Measurements from ENCODE around the gene NOVA2. TPM values are rescaled to one million over a fixed set of nuclear protein-coding genes. Genes with fewer than 3 reads are reported as not detected.

NOVA2 gene
- total RNA-seq, 1 experiment from 2014 or later, result not detected

DNA sequence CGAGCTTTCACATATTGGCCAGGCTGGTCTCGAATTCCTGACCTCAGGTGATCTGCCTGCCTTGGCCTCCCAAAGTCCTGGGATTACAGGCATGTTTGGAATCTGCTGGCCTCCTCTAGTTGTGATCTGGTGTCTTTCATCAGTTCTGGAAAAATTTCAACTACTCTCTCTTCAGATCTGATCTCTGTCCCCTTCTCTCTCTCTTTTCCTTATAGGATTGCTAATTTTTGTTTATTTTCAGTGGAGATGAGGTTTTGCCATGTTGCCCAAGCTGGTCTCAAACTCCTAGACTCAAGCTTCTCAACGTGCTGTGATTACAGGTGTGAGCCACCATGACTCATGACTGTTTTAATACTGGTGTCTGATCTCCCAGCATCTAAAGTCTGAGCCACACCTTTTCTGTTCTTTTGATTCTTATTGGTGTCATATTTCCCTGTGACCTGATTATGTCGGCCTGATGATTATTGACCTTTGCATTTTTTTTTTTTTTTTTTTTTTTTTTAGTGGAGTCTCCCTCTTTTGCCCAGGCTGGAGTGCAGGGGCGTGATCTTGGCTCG is 48.7 kb downstream of the NOVA2 start:
- ChIA-PET POLR2A (ENCODE audit: unreplicated experiment) (no interaction called here), CTCF (interaction anchor here (0.5 kb wide), 1 partner anchor 548 kb away, joined by 6 read pairs; no protein-coding TSS in a partner anchor)
- Histone ChIP-seq H3K4me2 (ENCODE audit: low read length) (no peak overlapping the region), H3K9ac (ENCODE audit: low read length) (no peak overlapping the region), H2AFZ (ENCODE audit: low read length) (no peak overlapping the region), H3K79me2 (ENCODE audit: low read length) (no peaks in the 10 kb centered on the region), H3K4me1 (ENCODE audit: insufficient read depth, low read length) (peaks cover 5% of the 10 kb centered on the region), H3K27me3 (ENCODE audit: low read length) (no peaks in the 10 kb centered on the region), H3F3A (ENCODE audit: low read length, unreplicated experiment) (no peaks in the 10 kb centered on the region), H3K27ac (ENCODE audit: low read length) (no peak overlapping the region), H3K4me3 (ENCODE audit: low read length) (no peak overlapping the region), H4K20me1 (ENCODE audit: low read length) (no peaks in the 10 kb centered on the region), H3K9me2 (replicated peaks; ENCODE audit: low read length) (no peaks in the 10 kb centered on the region), H3K36me3 (ENCODE audit: low read depth, low read length) (no peaks in the 10 kb centered on the region), H3K9me3 (ENCODE audit: low read length) (no peaks in the 10 kb centered on the region)
- TF ChIP-seq, protein P1, sequence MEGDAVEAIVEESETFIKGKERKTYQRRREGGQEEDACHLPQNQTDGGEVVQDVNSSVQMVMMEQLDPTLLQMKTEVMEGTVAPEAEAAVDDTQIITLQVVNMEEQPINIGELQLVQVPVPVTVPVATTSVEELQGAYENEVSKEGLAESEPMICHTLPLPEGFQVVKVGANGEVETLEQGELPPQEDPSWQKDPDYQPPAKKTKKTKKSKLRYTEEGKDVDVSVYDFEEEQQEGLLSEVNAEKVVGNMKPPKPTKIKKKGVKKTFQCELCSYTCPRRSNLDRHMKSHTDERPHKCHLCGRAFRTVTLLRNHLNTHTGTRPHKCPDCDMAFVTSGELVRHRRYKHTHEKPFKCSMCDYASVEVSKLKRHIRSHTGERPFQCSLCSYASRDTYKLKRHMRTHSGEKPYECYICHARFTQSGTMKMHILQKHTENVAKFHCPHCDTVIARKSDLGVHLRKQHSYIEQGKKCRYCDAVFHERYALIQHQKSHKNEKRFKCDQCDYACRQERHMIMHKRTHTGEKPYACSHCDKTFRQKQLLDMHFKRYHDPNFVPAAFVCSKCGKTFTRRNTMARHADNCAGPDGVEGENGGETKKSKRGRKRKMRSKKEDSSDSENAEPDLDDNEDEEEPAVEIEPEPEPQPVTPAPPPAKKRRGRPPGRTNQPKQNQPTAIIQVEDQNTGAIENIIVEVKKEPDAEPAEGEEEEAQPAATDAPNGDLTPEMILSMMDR (conservative IDR thresholded peaks at IDR 0.05; ENCODE audit: low read depth, low read length), result no peak
- TF ChIP-seq EZH2 (IDR thresholded peaks at IDR 0.05; ENCODE audit: low read length, unreplicated experiment) (no peak), EZH2phosphoT487 (IDR thresholded peaks at IDR 0.05; ENCODE audit: borderline replicate concordance, low read length) (no peak)
- peak; percentile 10 for DNase-seq
- intact Hi-C loops (cut with micrococcal nuclease), result loop anchor here (10.0 kb wide), 1 partner anchor 70 kb away; the partner anchor contains the start of gene CCDC61
- ATAC-seq, result no peak
- BruUV-seq (replicated peaks), result no TSS peak

DNA sequence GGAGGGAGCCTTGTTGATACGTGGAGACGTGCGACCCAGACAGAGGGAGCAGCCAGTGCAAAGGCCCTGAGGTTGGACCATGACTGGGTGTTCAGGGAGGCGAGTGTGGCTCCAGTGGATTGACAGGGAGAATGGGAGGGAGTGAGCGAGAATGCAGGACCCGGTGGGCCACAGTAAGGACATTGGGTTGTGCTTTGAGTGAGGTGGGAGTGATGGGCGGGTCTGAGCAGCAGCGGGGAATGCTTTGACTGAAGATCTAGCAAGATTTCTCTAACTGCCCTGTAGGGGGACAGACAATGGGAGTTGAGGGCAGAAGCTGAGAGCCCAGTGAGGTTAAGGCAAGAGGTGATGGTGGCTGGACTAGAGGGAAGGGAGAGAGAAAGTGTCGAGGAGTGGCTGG is 51.4 kb downstream of the NOVA2 start:
- Histone ChIP-seq H3F3A (ENCODE audit: low read length, unreplicated experiment) (no peaks in the 10 kb centered on the region), H3K27ac (ENCODE audit: low read length) (no peak overlapping the region), H4K20me1 (ENCODE audit: low read length) (no peaks in the 10 kb centered on the region), H3K9ac (ENCODE audit: low read length) (no peak overlapping the region), H3K4me1 (ENCODE audit: insufficient read depth, low read length) (no peaks in the 10 kb centered on the region), H3K79me2 (ENCODE audit: low read length) (no peaks in the 10 kb centered on the region), H3K4me2 (ENCODE audit: low read length) (no peak overlapping the region), H3K4me3 (ENCODE audit: low read length) (no peak overlapping the region), H2AFZ (ENCODE audit: low read length) (no peak overlapping the region), H3K36me3 (ENCODE audit: low read depth, low read length) (no peaks in the 10 kb centered on the region), H3K9me2 (replicated peaks; ENCODE audit: low read length) (no peaks in the 10 kb centered on the region), H3K27me3 (ENCODE audit: low read length) (no peaks in the 10 kb centered on the region), H3K9me3 (ENCODE audit: low read length) (no peaks in the 10 kb centered on the region)
- CTCF ChIA-PET, result no interaction called here
- BruUV-seq (replicated peaks), result no TSS peak
- DNase-seq (peak; percentile 11), ATAC-seq (no peak)
- POLR2A ChIA-PET (ENCODE audit: unreplicated experiment), result no interaction called here
- intact Hi-C loops (cut with micrococcal nuclease), result loop anchor here (10.0 kb wide), 1 partner anchor 73 kb away; the partner anchor contains the start of gene CCDC61
- TF ChIP-seq EZH2phosphoT487 (IDR thresholded peaks at IDR 0.05; ENCODE audit: borderline replicate concordance, low read length), result no peak
- TF ChIP-seq, protein P1 (conservative IDR thresholded peaks at IDR 0.05; ENCODE audit: low read depth, low read length), result 0 out of 2 replicates have a peak, but pooled peaks have one; percentile 16

DNA sequence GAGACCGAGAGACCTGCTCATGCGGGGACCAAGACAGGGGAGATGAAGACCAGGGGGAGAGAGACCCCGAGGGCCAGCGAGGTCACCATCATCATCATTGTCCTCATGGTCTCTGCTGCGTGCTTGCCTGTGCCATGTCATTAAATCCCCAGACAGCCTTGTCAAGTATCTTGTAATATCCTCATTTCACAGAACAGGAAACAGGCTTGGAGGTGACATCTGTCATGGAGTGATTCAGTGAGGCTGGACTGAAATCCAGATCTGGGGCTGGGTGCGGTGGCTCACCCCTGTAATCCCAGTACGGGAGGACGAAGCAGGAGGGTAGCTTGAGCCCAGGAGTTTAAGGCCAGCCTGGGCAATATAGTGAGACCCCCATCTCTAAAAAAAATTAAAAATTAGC is 53.2 kb downstream of the NOVA2 start:
- BruUV-seq (replicated peaks), result no TSS peak
- H2AFZ ChIP-seq (ENCODE audit: low read length), result no peak overlapping the region
- no peaks in the 10 kb centered on the region for H3F3A ChIP-seq (ENCODE audit: low read length, unreplicated experiment)
- no peaks in the 10 kb centered on the region for H3K79me2 ChIP-seq (ENCODE audit: low read length)
- intact Hi-C loops (cut with micrococcal nuclease), result loop anchor here (10.0 kb wide), 1 partner anchor 74 kb away; the partner anchor contains the start of gene CCDC61
- no peak overlapping the region for H3K27ac ChIP-seq (ENCODE audit: low read length)
- DNase-seq (no peak), ATAC-seq (no peak)
- H3K9ac ChIP-seq (ENCODE audit: low read length), result no peak overlapping the region
- H3K27me3 ChIP-seq (ENCODE audit: low read length), result no peaks in the 10 kb centered on the region
- H3K36me3 ChIP-seq (ENCODE audit: low read depth, low read length), result no peaks in the 10 kb centered on the region
- H3K9me3 ChIP-seq (ENCODE audit: low read length), result no peaks in the 10 kb centered on the region
- H3K9me2 ChIP-seq (replicated peaks; ENCODE audit: low read length), result no peaks in the 10 kb centered on the region
- H3K4me2 ChIP-seq (ENCODE audit: low read length), result no peak overlapping the region
- H4K20me1 ChIP-seq (ENCODE audit: low read length), result no peaks in the 10 kb centered on the region
- H3K4me3 ChIP-seq (ENCODE audit: low read length), result no peak overlapping the region
- ChIA-PET POLR2A (ENCODE audit: unreplicated experiment) (no interaction called here), CTCF (no interaction called here)
- TF ChIP-seq, protein P1 (conservative IDR thresholded peaks at IDR 0.05; ENCODE audit: low read depth, low read length), result no peak
- TF ChIP-seq EZH2phosphoT487 (IDR thresholded peaks at IDR 0.05; ENCODE audit: borderline replicate concordance, low read length), result no peak
- H3K4me1 ChIP-seq (ENCODE audit: insufficient read depth, low read length), result no peaks in the 10 kb centered on the region
